Endometrium (tissue), 2 donors: ENCODE results near the gene FBXO10.
"Not testable (repeated sequence)": the region's sequence is repeated elsewhere in the genome, so short reads cannot be mapped to it uniquely, and the experiment has no call there.

Source experiments
- FAIRE-seq: peaks from 2 replicates; lab custom pipeline; 2012; peaks lifted over from hg19 to GRCh38; lab: Jason Lieb, UNC
- donor health status: control.
- donor health status: control.

Gene FBXO10

GRCh38 chr9:37511016-37512010, 64.9 kb downstream of the FBXO10 start:
- FAIRE-seq, result no peak

- FAIRE-seq, result not testable (repeated sequence)
These were observed 66.1 kb downstream of the FBXO10 start for GRCh38 chr9:37510053-37510452.

GRCh38 chr9:37509536-37509935, 66.6 kb downstream of the FBXO10 start:
- no peak for FAIRE-seq

GRCh38 chr9:37508834-37509206, 67.4 kb downstream of the FBXO10 start:
- no peak for FAIRE-seq

GRCh38 chr9:37508135-37508833, 67.9 kb downstream of the FBXO10 start:
- no peak for FAIRE-seq

GRCh38 chr9:37507566-37508134, 68.5 kb downstream of the FBXO10 start:
- no peak for FAIRE-seq

- no peak for FAIRE-seq
These were observed 71.6 kb downstream of the FBXO10 start for GRCh38 chr9:37504605-37505004.

- no peak for FAIRE-seq
These were observed 72.4 kb downstream of the FBXO10 start for GRCh38 chr9:37503736-37504135.

- no peak for FAIRE-seq
These were observed 74.1 kb downstream of the FBXO10 start for GRCh38 chr9:37501957-37502596.

- FAIRE-seq, result no peak
These were observed 76.9 kb downstream of the FBXO10 start for GRCh38 chr9:37499297-37499696.

GRCh38 chr9:37498457-37498856, 77.7 kb downstream of the FBXO10 start:
- no peak for FAIRE-seq

- FAIRE-seq, result no peak
These were observed 78.9 kb downstream of the FBXO10 start for GRCh38 chr9:37497320-37497719.

- no peak for FAIRE-seq
These were observed 80.2 kb downstream of the FBXO10 start for GRCh38 chr9:37496020-37496419.

- no peak for FAIRE-seq
These were observed 80.6 kb downstream of the FBXO10 start for GRCh38 chr9:37495571-37495970.

GRCh38 chr9:37491939-37492338, 84.2 kb downstream of the FBXO10 start:
- no peak for FAIRE-seq

- no peak for FAIRE-seq
These were observed 89.3 kb downstream of the FBXO10 start for GRCh38 chr9:37486616-37487548.

GRCh38 chr9:37486256-37486615, 89.9 kb downstream of the FBXO10 start:
- FAIRE-seq, result no peak

- no peak for FAIRE-seq
These were observed 90.6 kb downstream of the FBXO10 start, which contains the start of gene POLR1E for GRCh38 chr9:37485389-37486255. TSS of gene POLR1E (plus strand) at chr9:37485948. CDS start at chr9:37486048, 100 bp downstream.

- no peak for FAIRE-seq
These were observed 95.4 kb downstream of the FBXO10 start for GRCh38 chr9:37480759-37481158.

GRCh38 chr9:37477987-37478619, 98.1 kb downstream of the FBXO10 start:
- FAIRE-seq, result not testable (repeated sequence)
